ENCODE results near the gene FAM222B.
"Not testable (repeated sequence)": the region's sequence is repeated elsewhere in the genome, so short reads cannot be mapped to it uniquely, and the experiment has no call there.

The FAM222B gene

DNA sequence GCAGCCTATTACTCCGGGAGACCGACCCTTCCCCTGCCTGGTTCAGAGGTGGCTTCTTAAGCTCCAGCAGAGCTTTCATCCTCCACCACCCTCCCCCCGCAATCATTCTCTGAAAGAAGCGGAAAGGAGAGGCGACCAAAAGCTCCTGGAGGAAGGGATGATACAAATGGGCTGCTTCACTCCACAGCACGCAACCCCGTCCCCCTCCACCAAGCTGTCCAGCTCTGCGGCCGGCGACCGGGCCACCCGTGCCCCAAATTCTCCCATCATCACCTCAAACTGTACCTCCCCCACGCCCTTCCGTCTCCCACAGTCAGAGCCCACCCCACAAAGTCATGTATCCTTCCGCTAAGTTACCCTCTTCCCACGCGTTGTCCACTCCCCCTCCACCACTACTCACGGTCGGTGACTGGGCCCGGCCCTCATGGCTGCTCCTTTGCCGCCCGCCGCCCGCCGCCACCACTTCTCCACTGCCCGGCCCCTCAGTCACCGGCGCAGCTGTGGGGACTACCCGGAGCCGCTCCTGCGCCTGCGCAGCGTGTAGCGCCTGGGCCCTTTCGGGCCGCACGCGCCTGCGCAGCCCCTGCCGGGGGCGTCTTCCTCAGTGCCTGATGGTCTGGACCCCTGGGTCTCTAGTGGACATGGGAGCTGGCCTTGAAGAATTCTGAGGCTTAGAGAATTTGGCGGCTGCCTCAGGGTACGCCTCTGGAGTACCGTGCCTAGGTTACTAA is at the start of gene FAM222B:
Gene FAM222B (minus strand): TSS at position 509 of the 731 bp plus-strand sequence. CDS start 76,123 bp downstream, outside the sequence.
- DNase-seq: peak; percentile 84

DNA sequence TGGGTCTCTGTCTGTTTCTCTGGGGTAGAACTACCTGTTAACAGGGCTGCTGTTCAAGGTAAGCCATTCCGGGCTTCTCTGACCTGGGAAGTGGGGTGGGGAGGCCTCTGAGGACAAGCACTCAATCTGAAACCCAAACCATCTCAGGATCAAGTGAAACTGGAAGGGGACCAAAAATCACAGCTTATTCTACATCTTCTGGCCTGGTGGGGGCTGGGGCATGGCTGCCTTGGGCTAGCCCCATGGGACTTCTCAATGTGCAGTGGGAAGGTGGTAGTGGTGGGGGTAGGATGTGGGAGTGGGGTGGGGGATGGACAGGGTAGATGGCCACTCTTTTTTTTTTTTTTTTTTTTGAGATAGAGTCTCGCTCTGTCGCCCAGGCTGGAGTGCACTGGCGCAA is 49.4 kb upstream of the FAM222B start:
- no peak for DNase-seq

GRCh38 chr17:28891201-28891600 is 48.6 kb upstream of the FAM222B start:
- DNase-seq: no peak

DNA sequence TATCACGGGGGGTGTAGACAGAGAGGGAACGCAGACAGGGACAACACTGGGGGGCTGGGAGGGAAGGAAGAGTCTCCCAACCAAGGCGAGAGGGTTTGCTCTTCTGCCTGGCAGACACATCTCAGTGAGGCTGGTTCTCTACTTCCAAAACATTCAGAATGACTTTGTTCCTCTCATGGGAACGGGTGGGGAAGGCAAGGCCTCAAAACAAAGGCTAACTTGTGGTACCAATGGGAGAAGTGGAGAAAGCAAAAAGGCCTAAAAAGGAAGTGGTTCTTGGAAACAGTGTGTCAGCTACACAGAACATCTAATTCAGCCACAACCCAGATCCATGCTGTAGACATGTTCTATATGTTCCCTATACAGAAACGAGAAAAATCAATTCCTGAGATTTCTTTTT is 47.4 kb upstream of the FAM222B start:
- DNase-seq: no peak

DNA sequence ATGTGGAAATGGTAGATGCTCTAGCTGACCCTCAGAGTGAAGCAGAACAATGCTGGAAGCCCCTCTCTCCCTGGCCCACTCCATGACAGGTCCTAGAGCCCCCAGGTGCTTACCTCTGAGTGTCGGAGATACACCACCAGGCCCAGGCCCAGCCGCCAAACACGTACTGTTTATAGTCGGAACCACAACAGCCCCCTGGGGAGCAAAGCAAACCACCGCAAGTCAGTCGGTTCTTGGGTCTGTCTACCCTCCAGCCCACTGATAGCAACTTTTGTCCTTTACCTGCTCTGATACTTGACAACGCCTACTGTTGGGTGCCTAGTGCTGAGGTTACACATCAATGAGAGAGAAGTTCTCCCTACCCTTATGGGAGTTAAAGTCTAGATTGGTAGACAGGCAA is 46.2 kb upstream of the FAM222B start:
- no peak for DNase-seq

GRCh38 chr17:28887871-28888471 is 45.4 kb upstream of the FAM222B start:
- no peak for DNase-seq

- DNase-seq: no peak
Observed at GRCh38 chr17:28885951-28886350, 43.4 kb upstream of the FAM222B start.

DNA sequence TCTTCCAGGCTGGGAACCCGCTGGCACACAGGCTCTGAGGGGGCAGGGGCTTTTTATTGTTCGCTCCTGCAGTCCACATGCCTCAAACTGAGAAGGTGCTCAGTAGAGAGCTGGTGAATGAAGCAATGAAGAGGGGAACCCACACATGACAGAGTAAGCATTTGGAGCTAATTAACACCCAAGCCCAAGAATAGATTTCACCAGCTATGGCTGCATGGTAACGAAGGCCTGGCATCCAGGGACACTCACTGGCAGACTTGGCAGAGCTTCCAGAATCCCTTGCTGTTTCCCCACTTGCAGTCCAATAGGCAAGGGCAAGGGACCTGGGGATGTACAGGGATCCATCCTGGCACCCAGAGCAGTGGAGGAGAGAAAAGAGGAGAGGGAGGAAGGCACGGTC is 42.8 kb upstream of the FAM222B start:
- DNase-seq: no peak

GRCh38 chr17:28883967-28884702 is 41.5 kb upstream of the FAM222B start:
- DNase-seq: no peak

GRCh38 chr17:28882154-28882895 is 39.7 kb upstream of the FAM222B start:
- no peak for DNase-seq

DNA sequence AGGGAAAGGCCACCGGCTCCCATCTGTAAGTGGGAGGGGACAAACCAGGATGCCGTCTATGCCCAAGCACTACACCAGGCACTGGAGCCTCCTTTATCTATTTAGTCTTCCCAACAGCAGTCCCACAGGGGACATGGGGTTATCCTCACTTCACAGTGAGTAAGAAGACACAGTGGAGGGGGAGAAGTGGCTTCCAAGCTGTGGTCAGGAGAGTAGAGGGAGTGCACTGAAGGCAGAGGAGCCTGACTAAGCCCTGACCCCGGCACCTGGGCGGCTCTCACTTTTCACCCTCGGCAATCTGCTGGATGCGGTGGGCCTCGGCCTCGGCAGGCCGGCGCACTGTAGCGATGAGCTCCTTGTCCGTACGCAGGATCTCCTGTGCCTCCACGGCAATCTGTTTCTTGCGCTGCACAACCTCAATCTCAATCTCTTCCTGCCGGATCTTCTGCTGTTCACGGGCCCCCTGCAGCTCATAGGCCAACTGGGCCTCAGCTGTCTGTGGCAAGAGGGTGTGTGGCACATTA is 39.0 kb upstream of the FAM222B start:
- DNase-seq: no peak

DNA sequence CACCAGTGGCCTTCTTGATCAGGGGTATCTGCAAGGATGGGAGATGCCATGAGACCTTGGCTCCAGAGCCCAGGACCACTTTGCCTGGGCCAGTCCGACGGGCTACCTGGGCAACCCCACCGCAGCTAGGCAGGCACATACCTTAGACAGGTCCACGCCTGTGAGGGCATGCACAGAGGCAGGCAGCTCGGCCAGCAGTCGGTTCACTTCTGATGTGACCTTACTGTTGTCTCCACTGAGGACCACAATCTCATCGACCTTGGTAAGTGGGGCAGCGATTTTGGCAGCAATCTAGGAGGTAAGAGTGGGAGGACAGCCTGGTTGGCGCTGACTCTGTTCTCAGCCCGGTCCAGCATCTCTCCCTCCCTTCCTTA is 38.0 kb upstream of the FAM222B start:
- no peak for DNase-seq

- DNase-seq: no peak
Observed at GRCh38 chr17:28879886-28880571, 37.4 kb upstream of the FAM222B start.

DNA sequence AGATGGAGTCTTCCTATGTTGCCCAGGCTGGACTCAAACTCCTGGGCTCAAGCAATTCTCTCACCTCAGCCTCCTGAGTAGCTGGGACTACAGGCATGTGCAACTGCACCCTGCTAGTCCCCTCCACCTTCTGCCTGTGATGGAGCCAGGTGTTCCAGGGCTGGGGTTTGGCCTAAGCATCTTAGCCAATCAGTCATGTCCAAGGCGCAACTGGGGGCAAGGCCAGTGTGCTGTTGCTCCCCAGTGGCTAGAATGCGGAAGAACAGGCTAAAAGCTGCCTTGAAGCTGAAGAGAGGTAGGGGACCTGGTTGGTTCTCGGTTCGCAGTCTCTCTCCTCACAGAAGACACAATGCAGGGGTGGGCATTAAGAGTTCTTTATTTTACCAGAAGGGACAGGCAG is 36.4 kb upstream of the FAM222B start:
- peak; percentile 12 for DNase-seq

GRCh38 chr17:28878158-28878910 is 35.7 kb upstream of the FAM222B start:
- DNase-seq: peak; percentile 58

DNA sequence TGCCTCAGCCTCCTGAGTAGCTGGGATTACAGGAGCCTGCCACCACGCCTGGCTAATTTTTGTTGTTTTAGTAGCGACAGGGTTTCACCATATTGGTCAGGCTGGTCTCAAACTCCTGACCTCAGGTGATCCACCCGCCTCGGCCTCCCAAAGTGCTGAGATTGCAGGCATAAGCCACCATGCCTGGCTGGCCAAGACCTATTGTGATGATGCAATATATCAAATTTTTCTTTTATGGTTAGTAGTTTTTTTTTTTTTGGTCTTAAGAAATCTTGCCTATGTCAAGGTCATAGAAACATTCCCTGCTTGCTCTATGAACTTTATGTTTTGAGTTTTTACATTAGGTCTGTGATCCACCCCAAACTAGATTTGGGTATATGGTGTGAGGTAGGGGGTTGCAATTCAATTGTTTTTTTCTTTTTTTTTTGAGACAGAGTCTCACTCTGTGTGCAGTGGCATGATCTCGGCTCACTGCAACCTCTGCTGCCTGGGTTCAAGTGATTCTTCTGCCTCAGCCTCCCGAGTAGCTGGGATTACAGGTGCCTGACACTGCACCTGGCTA is 34.6 kb upstream of the FAM222B start:
- not testable (repeated sequence) for DNase-seq

DNA sequence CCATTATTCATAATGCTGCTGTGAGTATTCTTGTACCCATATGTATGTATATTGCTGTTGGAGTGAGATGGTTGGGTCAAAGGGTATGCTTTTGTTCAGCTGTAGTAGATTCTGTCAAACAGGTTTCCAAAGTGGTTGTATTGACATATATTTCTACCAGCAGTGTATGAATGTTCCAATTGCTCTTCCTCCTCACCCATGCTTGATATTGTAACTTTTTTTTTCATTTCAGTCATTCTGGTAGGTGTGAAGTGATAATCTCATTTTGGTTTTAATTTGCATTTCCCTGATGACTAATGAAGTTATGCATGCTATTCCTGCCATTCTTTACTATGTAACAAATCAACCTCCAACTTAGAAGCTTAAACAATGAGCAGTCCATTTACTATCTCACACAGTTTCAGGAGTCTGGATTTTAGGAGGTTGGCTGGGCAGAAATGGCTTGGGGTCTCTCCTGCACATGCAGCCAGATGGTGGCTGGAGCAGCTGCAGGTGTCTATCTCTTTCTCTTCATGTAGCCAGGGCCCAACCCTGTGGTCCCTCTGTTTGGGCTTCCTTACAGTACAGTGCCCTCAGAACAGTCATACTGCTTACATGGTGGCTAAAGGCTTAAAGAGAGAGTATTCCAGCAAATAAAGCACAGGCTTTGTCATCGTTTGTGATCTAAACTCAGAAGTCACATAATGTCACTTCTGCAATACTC is 33.4 kb upstream of the FAM222B start:
- no peak for DNase-seq

GRCh38 chr17:28874750-28875149 is 32.2 kb upstream of the FAM222B start:
- no peak for DNase-seq

- DNase-seq: no peak
Observed at GRCh38 chr17:28873839-28874238, 31.2 kb upstream of the FAM222B start.

DNA sequence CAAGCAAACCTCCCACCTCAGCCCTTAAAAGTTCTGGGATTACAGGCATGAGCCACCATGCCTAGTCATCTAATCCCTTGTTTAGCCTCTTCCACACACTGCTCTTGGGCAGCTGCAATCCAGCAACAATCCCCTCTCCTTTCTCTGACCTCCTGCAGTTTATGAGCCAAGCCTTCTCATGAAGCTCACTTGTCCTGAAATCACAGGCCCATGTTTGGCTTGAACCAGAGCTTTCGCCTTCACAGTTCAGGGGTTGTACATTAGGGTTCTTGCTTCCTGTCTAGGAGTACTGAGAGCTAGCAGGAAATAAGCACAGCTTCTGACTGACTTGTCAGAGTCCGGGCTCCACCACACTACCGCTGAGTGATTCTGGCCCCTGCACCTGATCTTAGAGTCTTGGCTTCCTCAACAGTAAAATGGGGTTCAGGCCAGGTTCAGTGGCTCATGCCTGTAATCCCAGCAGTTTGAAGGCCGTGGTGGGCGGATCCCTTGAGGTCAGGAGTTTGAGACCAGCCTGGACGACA is 28.5 kb upstream of the FAM222B start:
- DNase-seq: no peak

All from NCI-H2171 treated with DMSO at 0.1 percent for 48 hours (cell line).